ENCODE results near the gene SLC9A3. TPM values are rescaled to one million over a fixed set of nuclear protein-coding genes. Genes with fewer than 3 reads are reported as not detected.
"Not testable (repeated sequence)": the region's sequence is repeated elsewhere in the genome, so short reads cannot be mapped to it uniquely, and the experiment has no call there.

The SLC9A3 gene
- total and polyA plus RNA-seq, 12 donors = 0.53 to 1.5 (median 1.0) TPM

DNA sequence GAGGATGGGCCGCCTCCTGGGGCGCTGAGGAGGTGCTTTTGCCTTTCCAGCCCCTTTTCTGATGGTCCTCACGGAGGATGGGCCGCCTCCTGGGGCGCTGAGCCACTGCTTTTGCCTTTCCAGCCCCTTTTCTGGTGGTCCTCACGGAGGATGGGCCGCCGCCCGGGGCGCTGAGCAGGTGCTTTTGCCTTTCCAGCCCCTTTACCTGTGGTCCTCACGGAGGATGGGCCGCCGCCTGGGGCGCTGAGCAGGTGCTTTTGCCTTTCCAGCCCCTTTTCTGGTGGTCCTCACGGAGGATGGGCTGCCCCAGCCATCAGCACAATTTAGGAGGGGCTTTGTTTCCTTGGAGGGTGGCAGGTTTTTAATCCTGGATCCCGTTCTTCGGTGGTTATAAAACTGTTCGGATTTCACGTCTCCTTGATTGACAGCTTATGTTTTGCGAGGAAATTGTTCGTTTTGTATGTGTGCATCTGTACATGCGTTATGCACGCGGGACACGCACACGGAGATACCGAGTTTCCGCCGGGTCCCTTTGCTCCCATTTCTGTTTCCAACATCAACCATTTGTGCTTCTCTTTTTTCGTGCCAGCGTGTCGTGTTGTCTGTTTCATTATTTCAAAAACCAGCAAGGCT is 34.7 kb upstream of the SLC9A3 start:
- H3K4me3 ChIP-seq = no peak overlapping the region
- no peaks in the 10 kb centered on the region for H3K9me3 ChIP-seq
- H3K36me3 ChIP-seq = no peaks in the 10 kb centered on the region
- H3K27ac ChIP-seq = no peak overlapping the region
- no peak for ATAC-seq
- TF ChIP-seq, protein P1, sequence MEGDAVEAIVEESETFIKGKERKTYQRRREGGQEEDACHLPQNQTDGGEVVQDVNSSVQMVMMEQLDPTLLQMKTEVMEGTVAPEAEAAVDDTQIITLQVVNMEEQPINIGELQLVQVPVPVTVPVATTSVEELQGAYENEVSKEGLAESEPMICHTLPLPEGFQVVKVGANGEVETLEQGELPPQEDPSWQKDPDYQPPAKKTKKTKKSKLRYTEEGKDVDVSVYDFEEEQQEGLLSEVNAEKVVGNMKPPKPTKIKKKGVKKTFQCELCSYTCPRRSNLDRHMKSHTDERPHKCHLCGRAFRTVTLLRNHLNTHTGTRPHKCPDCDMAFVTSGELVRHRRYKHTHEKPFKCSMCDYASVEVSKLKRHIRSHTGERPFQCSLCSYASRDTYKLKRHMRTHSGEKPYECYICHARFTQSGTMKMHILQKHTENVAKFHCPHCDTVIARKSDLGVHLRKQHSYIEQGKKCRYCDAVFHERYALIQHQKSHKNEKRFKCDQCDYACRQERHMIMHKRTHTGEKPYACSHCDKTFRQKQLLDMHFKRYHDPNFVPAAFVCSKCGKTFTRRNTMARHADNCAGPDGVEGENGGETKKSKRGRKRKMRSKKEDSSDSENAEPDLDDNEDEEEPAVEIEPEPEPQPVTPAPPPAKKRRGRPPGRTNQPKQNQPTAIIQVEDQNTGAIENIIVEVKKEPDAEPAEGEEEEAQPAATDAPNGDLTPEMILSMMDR (IDR thresholded peaks at IDR 0.05) = no peak
- 82% methylated on average over 32 of the region's 32 CpGs for WGBS, 2 donors
- H3K27me3 ChIP-seq = peaks cover 4 to 30% (median 25%) of the 10 kb centered on the region in 7 donors
- no peaks in the 10 kb centered on the region for H3K4me1 ChIP-seq
- intact Hi-C loops (cut with DNase I) = no loop called here
- DNase-seq = no peak

DNA sequence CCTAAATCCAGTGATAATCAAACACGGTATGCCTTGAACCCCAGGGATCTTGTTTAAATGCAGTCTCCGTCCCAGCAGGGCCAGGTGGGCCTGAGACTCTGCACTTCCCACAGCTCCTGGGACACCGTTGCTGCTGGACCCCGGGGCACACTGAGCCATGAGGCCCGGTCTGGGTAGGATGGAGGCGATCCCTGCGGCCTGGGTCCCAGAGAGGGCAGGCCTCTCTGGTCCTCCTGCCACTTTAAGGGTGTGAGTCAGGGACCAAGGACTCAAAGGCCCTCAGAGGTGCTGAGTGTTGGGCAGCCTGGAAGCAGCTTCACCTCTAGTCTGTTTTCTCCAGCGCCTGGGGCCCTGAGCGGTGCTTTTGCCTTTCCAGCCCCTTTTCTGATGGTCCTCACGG is 34.1 kb upstream of the SLC9A3 start:
- Histone ChIP-seq H3K27me3 (peaks cover 4 to 30% (median 25%) of the 10 kb centered on the region in 7 donors), H3K27ac (no peak overlapping the region), H3K4me3 (no peak overlapping the region), H3K36me3 (no peaks in the 10 kb centered on the region), H3K4me1 (no peaks in the 10 kb centered on the region), H3K9me3 (no peaks in the 10 kb centered on the region)
- WGBS, 2 donors = 86% methylated on average over 10 of the region's 10 CpGs
- TF ChIP-seq, protein P1 (IDR thresholded peaks at IDR 0.05) = no peak
- intact Hi-C loops (cut with DNase I) = no loop called here
- DNase-seq (no peak), ATAC-seq (no peak)

DNA sequence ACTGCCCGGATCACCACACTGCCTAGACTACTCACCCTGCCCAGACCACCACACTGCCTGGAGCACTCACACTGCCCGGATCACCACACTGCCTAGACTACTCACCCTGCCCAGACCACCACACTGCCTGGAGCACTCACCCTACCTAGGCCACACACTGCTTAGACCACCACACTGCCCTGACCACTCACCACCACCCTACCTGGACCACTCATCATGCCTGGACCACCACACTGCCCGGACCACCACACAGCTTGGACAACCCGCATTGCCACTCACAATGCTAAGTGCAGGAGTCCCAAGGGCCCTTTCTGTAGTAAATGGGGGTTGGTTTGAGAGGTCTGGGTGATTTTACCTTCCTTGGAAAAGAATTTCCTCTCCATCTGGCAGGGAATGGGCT is 33.7 kb upstream of the SLC9A3 start:
- DNase-seq; H3K9me3 ChIP-seq; H3K27ac ChIP-seq; H3K36me3 ChIP-seq; intact Hi-C loops (cut with DNase I); H3K4me1 ChIP-seq; ATAC-seq; H3K4me3 ChIP-seq: not testable (repeated sequence)
- H3K27me3 ChIP-seq = peaks cover 4 to 30% (median 25%) of the 10 kb centered on the region in 7 donors
- 90 to 92% methylated on average over 3 to 4 of the region's 4 CpGs for WGBS, 2 donors

DNA sequence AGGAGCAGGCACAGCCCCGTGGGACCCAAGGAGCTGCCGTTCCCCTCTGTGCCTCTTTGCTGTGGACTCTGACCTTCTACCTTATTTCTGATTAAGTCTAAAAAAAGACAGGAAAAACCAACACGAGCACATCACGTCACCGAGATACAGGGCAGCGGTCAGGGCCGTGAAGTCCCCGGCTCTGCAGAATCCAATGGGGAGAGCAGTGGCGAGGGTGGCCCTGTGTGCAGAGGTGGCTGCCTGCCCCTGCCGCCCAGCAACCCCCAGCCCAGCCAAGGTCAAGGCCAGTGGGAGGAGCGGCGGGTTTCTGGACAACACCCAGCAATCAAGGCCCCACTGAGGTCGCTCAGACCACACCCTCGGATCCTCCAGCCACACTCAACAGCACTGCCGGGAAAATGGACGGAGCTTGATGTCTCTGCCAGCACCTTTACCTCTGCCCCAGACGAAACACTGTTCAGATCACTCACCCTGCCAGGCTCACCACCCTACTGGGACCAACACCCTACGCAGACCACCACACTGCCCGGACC is 32.7 kb upstream of the SLC9A3 start:
- 70 to 80% methylated on average over 19 of the region's 19 CpGs for WGBS, 2 donors
- DNase-seq (no peak), ATAC-seq (no peak)
- intact Hi-C loops (cut with DNase I) = no loop called here
- Histone ChIP-seq H3K4me3 (no peak overlapping the region), H3K9me3 (no peaks in the 10 kb centered on the region), H3K27me3 (peaks cover 4 to 31% (median 25%) of the 10 kb centered on the region in 7 donors), H3K27ac (no peak overlapping the region), H3K36me3 (no peaks in the 10 kb centered on the region), H3K4me1 (no peaks in the 10 kb centered on the region)
- TF ChIP-seq, protein P1 (IDR thresholded peaks at IDR 0.05) = no peak

DNA sequence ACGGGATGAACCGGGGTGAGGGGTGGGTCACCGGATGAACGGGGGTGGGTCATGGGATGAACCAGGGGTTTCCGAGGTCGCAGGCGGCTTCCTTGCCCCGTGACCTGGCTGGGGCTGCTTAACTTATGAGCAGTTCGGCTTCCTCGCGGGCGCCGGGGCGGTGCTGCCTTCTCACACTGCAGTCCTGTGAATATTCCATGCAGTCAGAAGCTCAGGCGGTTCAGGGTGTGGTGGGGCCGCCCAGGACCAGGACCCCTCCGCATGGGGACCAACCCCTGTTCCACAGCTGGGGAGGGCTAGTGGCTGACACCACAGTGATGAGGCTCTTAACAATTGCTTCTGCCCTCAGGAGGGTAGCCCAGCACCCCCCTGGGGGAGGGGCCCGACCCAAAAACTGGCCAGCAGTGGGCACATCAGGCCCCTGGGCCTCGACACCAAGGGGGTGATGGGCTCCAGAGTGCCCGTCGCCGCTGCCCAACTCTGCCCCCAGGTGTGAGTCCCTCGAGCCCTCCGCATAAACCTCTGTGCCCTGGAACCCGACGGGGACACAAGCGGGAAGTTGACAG is 30.9 kb upstream of the SLC9A3 start:
- intact Hi-C loops (cut with DNase I) = no loop called here

More for the DNA sequence above, 30.9 kb upstream of the SLC9A3 start:
- ATAC-seq (peak in 1 of 8 donors; percentile 30), DNase-seq (no peak)
- Histone ChIP-seq H3K27ac (no peak overlapping the region), H3K4me1 (no peaks in the 10 kb centered on the region), H3K27me3 (peaks cover 0 to 33% (median 29%) of the 10 kb centered on the region in 7 donors), H3K36me3 (no peaks in the 10 kb centered on the region), H3K4me3 (no peak overlapping the region), H3K9me3 (peaks cover 0 to 7% (median 0%) of the 10 kb centered on the region in 11 donors)
- WGBS, 2 donors = 87 to 93% methylated on average over 23 to 27 of the region's 27 CpGs
- TF ChIP-seq, protein P1 (IDR thresholded peaks at IDR 0.05) = no peak

Data from heart right ventricle (tissue), 16 donors.